22Rv1 (cell line): ENCODE measurements around the gene RFTN1.

Experiments
- ZFX ChIP-seq: fragments of 450-650 bp; IDR thresholded peaks from 2 replicates; pipeline ENCODE4 v1.6.1; 2017; ENCODE audit warnings: antibody characterized with exemption, borderline replicate concordance
- TF ChIP-seq, protein P1 (sequence below): fragments of 450-650 bp; IDR thresholded peaks from 2 replicates; pipeline ENCODE4 v1.5.1; 2017; ENCODE audit warnings: mild to moderate bottlenecking

DNA sequence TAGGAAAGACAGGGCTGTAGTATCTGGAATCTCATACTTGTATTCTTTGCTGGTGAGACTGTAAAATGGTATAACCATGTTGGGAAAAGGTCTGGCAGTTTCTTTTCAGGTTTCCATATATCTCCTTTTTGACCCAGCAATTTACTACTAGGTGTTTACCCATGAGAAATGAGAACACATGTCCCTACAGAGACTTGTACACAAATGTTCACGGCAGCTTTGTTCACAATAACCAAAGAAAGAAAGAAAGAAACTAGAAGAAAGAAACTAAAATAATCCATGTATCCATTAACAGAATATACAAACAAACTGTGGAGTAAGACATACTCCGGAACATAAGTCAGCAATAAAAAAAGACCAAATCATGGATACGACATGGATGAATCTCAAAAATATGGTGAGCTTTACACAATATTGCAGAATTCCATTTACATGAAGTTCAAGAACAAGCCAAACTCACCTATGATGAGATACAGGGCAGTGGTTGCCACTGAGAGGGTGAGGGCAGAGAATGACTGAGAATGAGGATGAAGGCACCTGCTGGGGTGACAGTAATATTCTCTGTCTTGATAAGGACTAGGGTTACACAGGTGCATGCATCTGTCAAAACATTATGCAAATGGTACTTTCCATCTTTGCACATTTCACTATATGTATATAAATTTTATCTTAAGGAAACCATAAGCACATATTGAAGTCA is 2.7 kb downstream of the RFTN1 start:
- TF ChIP-seq, protein P1, sequence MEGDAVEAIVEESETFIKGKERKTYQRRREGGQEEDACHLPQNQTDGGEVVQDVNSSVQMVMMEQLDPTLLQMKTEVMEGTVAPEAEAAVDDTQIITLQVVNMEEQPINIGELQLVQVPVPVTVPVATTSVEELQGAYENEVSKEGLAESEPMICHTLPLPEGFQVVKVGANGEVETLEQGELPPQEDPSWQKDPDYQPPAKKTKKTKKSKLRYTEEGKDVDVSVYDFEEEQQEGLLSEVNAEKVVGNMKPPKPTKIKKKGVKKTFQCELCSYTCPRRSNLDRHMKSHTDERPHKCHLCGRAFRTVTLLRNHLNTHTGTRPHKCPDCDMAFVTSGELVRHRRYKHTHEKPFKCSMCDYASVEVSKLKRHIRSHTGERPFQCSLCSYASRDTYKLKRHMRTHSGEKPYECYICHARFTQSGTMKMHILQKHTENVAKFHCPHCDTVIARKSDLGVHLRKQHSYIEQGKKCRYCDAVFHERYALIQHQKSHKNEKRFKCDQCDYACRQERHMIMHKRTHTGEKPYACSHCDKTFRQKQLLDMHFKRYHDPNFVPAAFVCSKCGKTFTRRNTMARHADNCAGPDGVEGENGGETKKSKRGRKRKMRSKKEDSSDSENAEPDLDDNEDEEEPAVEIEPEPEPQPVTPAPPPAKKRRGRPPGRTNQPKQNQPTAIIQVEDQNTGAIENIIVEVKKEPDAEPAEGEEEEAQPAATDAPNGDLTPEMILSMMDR: no peak
- no peak for TF ChIP-seq ZFX
